GM12878 (cell line): ENCODE data around the gene ARHGEF18. TPM values are rescaled to one million over a fixed set of nuclear protein-coding genes. Genes with fewer than 3 reads are reported as not detected.
A peak's percentile ranks its signal among the peaks of the same experiment; 100 is the strongest.

Experiments
- ATAC-seq: fragments of 200-7000 bp; cut with Tn5 transposase; 3 replicates; pipeline ENCODE4 v1.9.1; 2020; ENCODE audit warnings: mild to moderate bottlenecking, moderate library complexity
- BruUV-seq: library from RNA; stranded (reverse); fragments of 400-500 nt; replicated peaks from 2 replicates; lab custom pipeline; 2021; lab: Mats Ljungman, UMichigan
- CTCF ChIA-PET: fragments of 300-600 bp; sonication (Branson Sonifier 250); formaldehyde crosslinking; extraction: SDS; loops from one replicate; lab custom pipeline; 2021; ENCODE audit warnings: inconsistent platforms; lab: Yijun Ruan, JAX
- POLR2A ChIA-PET: fragments of 350-600 bp; formaldehyde crosslinking; extraction: SDS; loops from one replicate; lab custom pipeline; 2021; ENCODE audit warnings: inconsistent platforms; lab: Charles Lee
- RAD21 ChIA-PET: fragments of 300-600 bp; sonication (Branson Sonifier 250); formaldehyde crosslinking; loops from one replicate; lab custom pipeline; 2023; ENCODE audit warnings: antibody characterized with exemption; ENCODE audit not compliant: unreplicated experiment; lab: Charles Lee
- SMC1A ChIA-PET: fragments of 300-600 bp; sonication (Branson Sonifier 250); formaldehyde crosslinking; loops from one replicate; lab custom pipeline; 2023; ENCODE audit not compliant: unreplicated experiment, uncharacterized antibody; lab: Charles Lee
- DNase-seq: peaks from one replicate; pipeline ENCODE4 v3.0.0-alpha.2; 2011; ENCODE audit warnings: low read depth, low spot score
- FAIRE-seq: peaks from 3 replicates; lab custom pipeline; 2011; peaks lifted over from hg19 to GRCh38; lab: Jason Lieb, UNC
- H2AFZ ChIP-seq: 2 replicates; pipeline ENCODE4 v1.6.0; 2011; ENCODE audit warnings: low read depth, low read length, control low read depth; ENCODE audit not compliant: control insufficient read depth
- H3K27ac ChIP-seq: 2 replicates; pipeline ENCODE4 v1.5.1; 2011; ENCODE audit warnings: control low read depth; ENCODE audit not compliant: control insufficient read depth, insufficient read depth
- H3K27me3 ChIP-seq, 2 experiments: replicated peaks in 1 of 2; 2 replicates each; pipeline versions ENCODE4 v1.6.0 to v1.6.1; 2011; ENCODE audit warnings: low read length in 1 of 2; ENCODE audit not compliant: control insufficient read depth in 2 of 2, insufficient read depth in 2 of 2
- H3K36me3 ChIP-seq, 2 experiments: 2 replicates each; pipeline ENCODE4 v1.5.1; 2011; ENCODE audit warnings: low read length in 1 of 2; ENCODE audit not compliant: control insufficient read depth in 2 of 2, insufficient read depth in 2 of 2
- H3K4me1 ChIP-seq: 2 replicates; pipeline ENCODE4 v1.6.1; 2011; ENCODE audit warnings: mild to moderate bottlenecking, low read length, moderate library complexity, mixed read lengths; ENCODE audit not compliant: control insufficient read depth, insufficient read depth
- H3K4me2 ChIP-seq: 2 replicates; pipeline ENCODE4 v1.6.0; 2011; ENCODE audit warnings: control low read depth; ENCODE audit not compliant: control insufficient read depth, insufficient read depth
- H3K4me3 ChIP-seq: fragments of 200-600 bp; sonication (generic); 2 replicates; pipeline ENCODE4 v1.5.1; 2016
- H3K79me2 ChIP-seq: 2 replicates; pipeline ENCODE4 v1.6.0; 2011; ENCODE audit warnings: low read length; ENCODE audit not compliant: control insufficient read depth, insufficient read depth
- H3K9ac ChIP-seq: 2 replicates; pipeline ENCODE4 v1.8.0; 2011; ENCODE audit warnings: low read length, control low read depth, mixed read lengths; ENCODE audit not compliant: control insufficient read depth, insufficient read depth
- H3K9me3 ChIP-seq: replicated peaks from 3 replicates; pipeline ENCODE4 v1.5.1; 2011; ENCODE audit warnings: mild to moderate bottlenecking, low read length; ENCODE audit not compliant: control insufficient read depth, insufficient read depth
- H4K20me1 ChIP-seq: 2 replicates; pipeline ENCODE4 v1.6.0; 2011; ENCODE audit not compliant: control insufficient read depth, insufficient read depth
- BACH1 ChIP-seq: fragments of 450-650 bp; IDR thresholded peaks from 2 replicates; pipeline ENCODE4 v1.6.1; 2017; ENCODE audit warnings: mild to moderate bottlenecking, borderline replicate concordance
- CBFB ChIP-seq: IDR thresholded peaks from 2 replicates; pipeline ENCODE4 v1.6.1; 2016; ENCODE audit warnings: antibody characterized with exemption, low read depth
- CREB1 ChIP-seq: IDR thresholded peaks from 2 replicates; pipeline ENCODE4 v1.6.1; 2012; ENCODE audit warnings: low read depth, mild to moderate bottlenecking, inconsistent platforms
- FOXK2 ChIP-seq: fragments of 450-650 bp; IDR thresholded peaks from 2 replicates; pipeline ENCODE4 v1.6.1; 2017; ENCODE audit warnings: mild to moderate bottlenecking, moderate library complexity
- IRF4 ChIP-seq: IDR thresholded peaks from 2 replicates; pipeline ENCODE4 v1.6.1; 2011; ENCODE audit warnings: low read depth, low read length
- MAX ChIP-seq: IDR thresholded peaks from 2 replicates; pipeline ENCODE4 v1.6.1; 2012; ENCODE audit warnings: low read depth, low read length, improper control_type of control experiment
- MEF2A ChIP-seq: IDR thresholded peaks from 2 replicates; pipeline ENCODE4 v1.6.1; 2011; ENCODE audit warnings: low read depth, mild to moderate bottlenecking, low read length, moderate library complexity; ENCODE audit not compliant: insufficient read depth
- NKRF ChIP-seq: fragments of 450-650 bp; conservative IDR thresholded peaks from 2 replicates; pipeline ENCODE4 v1.6.1; 2017; ENCODE audit warnings: mild to moderate bottlenecking, moderate library complexity
- NR2C1 ChIP-seq: fragments of 450-650 bp; IDR thresholded peaks from 2 replicates; pipeline ENCODE4 v1.6.1; 2017; ENCODE audit warnings: antibody characterized with exemption, mild to moderate bottlenecking, moderate library complexity
- POLR2AphosphoS5 ChIP-seq: IDR thresholded peaks from 2 replicates; pipeline ENCODE4 v1.6.1; 2011; ENCODE audit warnings: mild to moderate bottlenecking, low read length, inconsistent platforms
- SIN3A ChIP-seq: IDR thresholded peaks from 2 replicates; pipeline ENCODE4 v1.6.1; 2012; ENCODE audit warnings: low read depth, low read length, improper control_type of control experiment
- TCF3 ChIP-seq: IDR thresholded peaks from 2 replicates; pipeline ENCODE4 v1.6.1; 2012; ENCODE audit warnings: low read depth, mild to moderate bottlenecking, low read length, borderline replicate concordance; ENCODE audit not compliant: insufficient read depth
- ZNF24 ChIP-seq: fragments of 450-650 bp; IDR thresholded peaks from 2 replicates; pipeline ENCODE4 v1.6.1; 2017; ENCODE audit warnings: antibody characterized with exemption, mild to moderate bottlenecking
- ZNF687 ChIP-seq: fragments of 450-650 bp; IDR thresholded peaks from 2 replicates; pipeline ENCODE4 v1.6.1; 2017; ENCODE audit warnings: mild to moderate bottlenecking, moderate library complexity
- WGBS: methylation state at CpG from one replicate; pipeline ENCODE4 v1.1.6; 2016; ENCODE audit warnings: low lambda C conversion rate; ENCODE audit not compliant: insufficient replicate concordance, insufficient coverage; ENCODE audit errors: missing lambda C conversion rate; 5-methylcytosine and 5-hydroxymethylcytosine counted together
- in situ Hi-C: fragments of 300-500 bp; cut with MboI; formaldehyde crosslinking; loops from 9 replicates; pipeline ENCODE4 v1.14.3; 2018; ENCODE audit warnings: mixed read lengths
- intact Hi-C: fragments of 100-400 bp; cut with micrococcal nuclease; formaldehyde crosslinking; loops from one replicate; pipeline ENCODE4 v1.14.2; 2022; ENCODE audit not compliant: unreplicated experiment
- polyA plus RNA-seq, 11 experiments: library from polyadenylated mRNA; depleted of rRNA in 4 of 11; unstranded in 6 of 11; stranded (reverse) in 5 of 11; fragments of >200 nt; fragmentation: Nextera tagmentation in 4 of 11; fragmentation: Illumina TruSeq in 1 of 11; extraction: Ambion mirVana in 4 of 11; extraction: Trizol in 1 of 11; gene quantifications; 1 replicate in 1 of 11; 2 replicates in 10 of 11; pipeline versions ENCODE4 v1.2.1 to v1.2.3, GENCODE V29; 2011 to 2016; ENCODE audit warnings: inconsistent platforms in 2 of 11, missing spikeins in 2 of 11, low read depth in 1 of 11
- total RNA-seq, 4 experiments: library from RNA; depleted of rRNA in 3 of 4; stranded (reverse); fragments of >200 nt in 3 of 4; fragmentation: Illumina TruSeq in 1 of 4; extraction: Trizol in 1 of 4; gene quantifications; 2 replicates each; pipeline versions ENCODE4 v1.2.1 to v1.2.3, GENCODE V29; 2013 to 2021

ARHGEF18 gene
- total and polyA plus RNA-seq, 10 of the 15 experiments (the other 5 are each of a cell fraction or from before 2014, with no cell fraction given) = 0.31 to 32.3 (median 13.4) TPM

- no peak for TF ChIP-seq ZNF24
Observed at GRCh38 chr19:7393939-7394730, 45.4 kb downstream of the ARHGEF18 start (continued).

- Histone ChIP-seq H3K27ac (peak overlapping the region; percentile 80), H3K4me1 (peaks cover 11% of the 10 kb centered on the region), H3K79me2 (peaks cover 41% of the 10 kb centered on the region), H4K20me1 (no peaks in the 10 kb centered on the region), H3K4me3 (peak overlapping the region; percentile 96), H3K9me3 (no peaks in the 10 kb centered on the region; the same call in 1 of the 3 replicates), H2AFZ (peak overlapping the region; percentile 3; the same call in 1 of the 2 replicates), H3K9ac (peak overlapping the region; percentile 82), H3K27me3 (no peaks in the 10 kb centered on the region), H3K4me2 (peak overlapping the region; percentile 74), H3K36me3 (no peaks in the 10 kb centered on the region)
- POLR2A ChIA-PET = interaction anchor here (0.6 to 1.6 kb wide), 5 partner anchors 9 to 187 kb away, joined by 3 to 4 read pairs (median 3); no protein-coding TSS in a partner anchor
- SMC1A ChIA-PET = interaction anchor here (0.9 to 5.5 kb wide), 2 partner anchors 7 to 46 kb away, joined by 3 to 40 read pairs; partner anchors contain the start of gene ARHGEF18
- RAD21 ChIA-PET = interaction anchor here (0.5 to 1.5 kb wide), 3 partner anchors 14 to 28 kb away, joined by 3 to 7 read pairs (median 4); no protein-coding TSS in a partner anchor
- FAIRE-seq (no peak), DNase-seq (peak; percentile 80), ATAC-seq (peak; percentile 80)
- BruUV-seq = no TSS peak
- 1% methylated on average over 30 of the region's 61 CpGs for WGBS
- intact Hi-C loops = no loop called here
- CTCF ChIA-PET = interaction anchor here (1.2 to 1.4 kb wide), 2 partner anchors 65 to 100 kb away, joined by 3 read pairs; no protein-coding TSS in a partner anchor
- in situ Hi-C loops = no loop called here
- TF ChIP-seq MEF2A (no peak), TCF3 (0 out of 2 replicates have a peak, but pooled peaks have one; percentile 36), SIN3A (peak; percentile 88), NKRF (peak; percentile 72), POLR2AphosphoS5 (peak; percentile 56; the same call in 1 of the 2 replicates), BACH1 (0 out of 2 replicates have a peak, but pooled peaks have one; percentile 40), ZNF687 (0 out of 2 replicates have a peak, but pooled peaks have one; percentile 38), CREB1 (no peak; the same call in 1 of the 2 replicates), FOXK2 (no peak), MAX (peak; percentile 11; the same call in 1 of the 2 replicates), NR2C1 (peak; percentile 87), CBFB (no peak), IRF4 (no peak)
Observed at GRCh38 chr19:7394731-7395359, 46.1 kb downstream of the ARHGEF18 start.
